SHP77 (cell line): ENCODE measurements around the gene CRELD2.

Experiments used
- DNase-seq, 2 experiments: peaks; one replicate each; lab custom pipeline; 2025; lab: John Stamatoyannopoulos, UW

Gene CRELD2

DNA sequence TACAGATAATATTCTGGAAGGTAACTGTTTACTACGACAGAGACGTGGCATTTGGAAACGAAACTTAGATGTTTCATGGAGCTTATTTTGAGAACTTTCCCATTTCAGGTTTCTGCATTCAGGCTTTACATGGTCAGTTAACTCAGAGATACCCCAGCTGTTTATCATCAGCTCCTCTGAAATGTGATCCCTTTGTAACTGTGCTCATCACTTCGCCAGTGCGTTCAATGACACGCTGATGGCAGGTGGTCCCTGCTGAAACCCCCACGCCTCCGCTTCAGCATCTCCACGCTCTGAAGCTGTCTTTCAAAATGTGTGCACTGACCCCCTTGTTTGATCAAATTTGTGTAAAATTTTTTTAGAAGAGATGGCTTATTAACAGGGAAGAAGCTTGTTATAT is 30.7 kb upstream of the CRELD2 start:
- DNase-seq, result no peak

GRCh38 chr22:49889071-49889470 is 29.4 kb upstream of the CRELD2 start:
- DNase-seq, result no peak

- DNase-seq, result no peak
These were observed 26.1 kb upstream of the CRELD2 start for GRCh38 chr22:49892226-49892899.

- DNase-seq, result no peak
These were observed 25.4 kb upstream of the CRELD2 start for GRCh38 chr22:49893025-49893424.

DNA sequence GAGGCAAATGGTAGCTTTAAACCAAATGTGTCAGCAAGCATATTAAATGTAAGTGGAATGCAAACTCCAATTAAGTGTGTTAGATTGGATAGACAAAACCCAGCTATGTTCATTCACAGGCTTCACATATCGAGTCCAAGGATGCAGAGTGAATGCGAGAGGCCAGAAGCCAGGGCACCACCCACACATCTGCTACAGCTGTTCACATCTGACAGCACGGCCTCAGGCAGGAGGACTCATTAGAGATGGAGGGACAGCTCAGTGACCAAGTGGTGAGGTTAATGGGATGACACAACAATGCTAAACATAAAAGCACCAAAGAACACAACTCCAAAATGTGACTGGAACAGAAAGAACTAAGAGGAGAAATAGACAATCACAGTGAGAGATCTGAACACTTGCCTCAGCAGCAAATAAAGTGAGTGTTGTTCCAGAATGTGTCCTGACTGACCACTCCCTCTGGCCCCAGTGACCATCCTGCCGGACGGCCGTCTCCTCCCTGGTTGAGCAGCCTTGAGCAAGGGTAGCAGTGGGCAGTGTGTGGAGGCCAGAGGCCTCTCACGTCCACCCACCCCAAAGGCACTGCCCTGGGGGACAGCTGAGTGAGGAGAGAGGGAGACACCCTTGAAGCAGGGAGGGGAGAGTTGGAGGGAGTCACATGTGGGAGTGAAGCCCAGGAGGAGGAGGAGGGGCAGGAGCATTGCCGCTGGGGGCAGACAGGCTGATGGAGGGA is 23.9 kb upstream of the CRELD2 start:
- DNase-seq, result no peak

DNA sequence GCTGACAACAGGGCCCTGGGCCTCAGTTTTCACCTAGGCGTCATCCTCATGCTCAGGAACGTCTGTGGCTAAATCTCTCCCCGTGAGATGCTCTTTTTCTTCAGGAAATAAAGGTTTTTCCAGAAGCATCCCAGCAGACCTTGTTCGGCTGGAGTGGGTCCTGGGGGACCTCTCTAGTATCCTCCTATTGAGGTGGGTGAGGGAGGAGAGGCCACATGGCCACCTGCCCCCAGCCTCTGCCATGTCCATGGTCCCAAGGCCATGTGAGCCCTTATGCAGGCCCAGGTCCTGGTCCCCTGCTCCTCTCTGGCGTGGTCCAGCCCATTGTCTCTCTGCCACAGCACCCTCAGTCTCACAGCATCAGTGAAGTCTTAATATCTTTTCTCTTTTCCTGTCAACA is 22.2 kb upstream of the CRELD2 start:
- DNase-seq, result no peak

DNA sequence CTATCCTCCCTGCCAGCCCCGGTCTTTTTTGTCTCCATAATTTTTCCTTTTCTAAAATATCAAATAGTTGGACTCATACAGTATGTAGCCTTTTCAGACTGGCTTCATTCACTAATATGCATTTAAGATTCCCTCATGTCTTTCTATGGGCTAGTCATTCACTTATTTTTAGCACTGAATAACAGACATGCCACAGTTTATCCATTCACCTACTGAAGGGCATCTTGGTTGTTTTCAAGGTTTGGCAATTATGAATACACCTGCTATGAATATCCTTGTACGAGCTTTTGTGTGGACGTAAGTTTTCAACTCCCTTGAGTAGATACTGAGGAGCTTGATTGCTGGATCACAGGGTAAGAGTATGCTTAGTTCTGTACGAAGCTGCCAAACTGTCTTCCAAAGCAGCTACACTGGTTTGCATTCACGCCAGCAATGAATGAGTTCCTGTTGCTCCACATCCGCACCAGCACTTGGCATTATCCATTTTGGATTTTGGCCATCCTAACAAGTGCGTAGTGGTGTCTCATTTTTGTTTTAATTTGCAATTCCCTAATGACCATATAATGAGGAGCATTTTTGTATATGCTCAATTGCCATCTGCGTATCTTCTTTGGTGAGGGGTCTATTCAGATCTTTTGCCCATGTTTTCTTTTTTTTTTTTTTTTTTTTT is 21.3 kb upstream of the CRELD2 start:
- DNase-seq, result no peak

- DNase-seq, result no peak
These were observed 18.9 kb upstream of the CRELD2 start for GRCh38 chr22:49899530-49899929.

DNA sequence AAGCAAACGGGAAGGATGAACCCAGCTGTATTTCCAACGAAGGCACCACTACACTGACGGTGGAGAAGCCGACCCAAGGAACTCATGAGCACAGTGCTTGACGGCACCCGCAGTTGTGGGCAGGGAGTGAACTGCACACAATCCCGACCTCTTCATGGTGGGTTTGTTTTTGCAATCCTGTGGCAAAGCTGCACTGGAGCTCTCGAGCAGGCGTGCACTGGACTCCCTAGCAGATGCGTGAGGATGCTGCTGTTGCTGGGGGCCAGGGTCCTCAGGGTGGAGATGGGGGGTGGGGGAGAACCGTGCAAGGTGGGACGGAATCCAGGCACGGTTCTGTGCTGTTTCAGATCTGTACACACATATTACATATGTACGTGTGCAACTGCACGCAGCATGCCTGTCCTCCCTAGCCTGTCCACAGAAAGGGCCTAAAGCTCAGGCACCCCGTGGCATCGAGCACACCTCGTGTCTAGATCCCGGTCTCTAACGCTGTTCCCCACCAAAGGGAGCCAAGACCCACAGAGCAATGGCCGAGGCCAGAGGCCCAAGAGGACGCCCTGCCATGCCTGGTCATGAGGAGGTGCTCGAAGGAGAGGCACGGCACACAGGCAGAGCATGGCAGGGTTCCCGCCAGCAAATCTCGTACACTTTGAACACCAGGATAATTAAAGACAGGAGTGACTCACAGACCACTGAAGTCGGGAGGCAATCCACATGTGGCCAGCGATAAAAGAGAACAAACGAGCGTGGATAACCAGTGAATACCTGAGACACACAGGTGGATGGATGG is 17.8 kb upstream of the CRELD2 start:
- no peak for DNase-seq

DNA sequence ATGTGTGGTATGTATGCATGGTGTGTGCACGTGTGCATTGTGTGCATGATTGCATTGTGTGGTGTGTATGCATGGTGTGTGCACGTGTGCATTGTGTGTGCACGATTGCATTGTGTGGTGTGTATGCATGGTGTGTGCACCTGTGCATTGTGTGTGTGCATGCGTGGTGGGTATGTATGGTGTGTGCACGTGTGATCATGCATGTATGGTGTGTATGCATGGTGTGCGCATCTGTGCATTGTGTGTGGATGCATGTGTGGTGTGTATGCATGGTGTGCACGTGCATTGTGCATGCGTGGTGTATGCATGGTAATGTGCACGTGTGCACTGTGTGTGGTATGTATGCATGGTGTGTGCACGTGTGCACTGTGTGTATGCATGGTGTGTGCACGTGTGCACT is 17.0 kb upstream of the CRELD2 start:
- no peak for DNase-seq

GRCh38 chr22:49903322-49904039 is 15.0 kb upstream of the CRELD2 start:
- peak; percentile 37 to 39 for DNase-seq

DNA sequence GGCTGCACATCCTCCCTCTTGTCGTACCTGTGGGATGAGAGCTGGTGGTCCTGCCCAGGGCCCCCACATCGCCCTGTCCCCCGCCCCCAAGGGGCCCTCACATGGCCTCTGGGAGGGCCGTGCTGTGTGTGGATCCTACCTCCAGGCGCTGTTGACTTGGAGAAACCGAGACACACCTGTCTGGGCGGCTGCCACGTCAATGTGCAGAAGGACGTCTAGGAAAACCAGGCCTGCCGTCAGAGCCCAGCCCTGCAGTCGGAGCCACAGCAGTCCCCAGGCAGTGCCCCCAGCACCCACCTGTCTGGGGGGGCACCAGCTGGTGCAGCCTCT is 14.4 kb upstream of the CRELD2 start:
- DNase-seq, result no peak

DNA sequence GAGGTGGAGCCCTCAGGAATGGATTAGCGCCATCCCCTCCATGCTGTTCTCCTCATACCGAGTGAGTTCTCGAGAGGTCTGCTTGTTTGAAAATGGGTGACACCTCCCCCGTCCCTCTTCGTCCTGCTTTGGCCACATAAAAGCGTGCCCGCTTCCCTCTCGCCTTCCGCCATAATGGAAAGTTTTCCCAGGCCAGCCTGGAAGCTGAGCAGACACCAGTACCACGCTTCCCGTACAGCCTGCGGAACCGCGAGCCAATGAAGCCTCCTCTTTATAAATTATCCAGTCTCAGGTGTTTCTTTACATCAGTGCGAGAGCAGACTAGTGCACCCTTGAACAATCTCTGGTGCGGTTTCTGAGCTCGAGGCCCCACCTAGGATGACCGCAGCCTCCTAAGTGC is 13.0 kb upstream of the CRELD2 start:
- DNase-seq, result no peak

- DNase-seq, result no peak
These were observed 12.2 kb upstream of the CRELD2 start for GRCh38 chr22:49906071-49906798.

GRCh38 chr22:49906799-49907290 is 11.6 kb upstream of the CRELD2 start:
- DNase-seq, result no peak

- no peak for DNase-seq
These were observed 10.6 kb upstream of the CRELD2 start for GRCh38 chr22:49907807-49908206.

DNA sequence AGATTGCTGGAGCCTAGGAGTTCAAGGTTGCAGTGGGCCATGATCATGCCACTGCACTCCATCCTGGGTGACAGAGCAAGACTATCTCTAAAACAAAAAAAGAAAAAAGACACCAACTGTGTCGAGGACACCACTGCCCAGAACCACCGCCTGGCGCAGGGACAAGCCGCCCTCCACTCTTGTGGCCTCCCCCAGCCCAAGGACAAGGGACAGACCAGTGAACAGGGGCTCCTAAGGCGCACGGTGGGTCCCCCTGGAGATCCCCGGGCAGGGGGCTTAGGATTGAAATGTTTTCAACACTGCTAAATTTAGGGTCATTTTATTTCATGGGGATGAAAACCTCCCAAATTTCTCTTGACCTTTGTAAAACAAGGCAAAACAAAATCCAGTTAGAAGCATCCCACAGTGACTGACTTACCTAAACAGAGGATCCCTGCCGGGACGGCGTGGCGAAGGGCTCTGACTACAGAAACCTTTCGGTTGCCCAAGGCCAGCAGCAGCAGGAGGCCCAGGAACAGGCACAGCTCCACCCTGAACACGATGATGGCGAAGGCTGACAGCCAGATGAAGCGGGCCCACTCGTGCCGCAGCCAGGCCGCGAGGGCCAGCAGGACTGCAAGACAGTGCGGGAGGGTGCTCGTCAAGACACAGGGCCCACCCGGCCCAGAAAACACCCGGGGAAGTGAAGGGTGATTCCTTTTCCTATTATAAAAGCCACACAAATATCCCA is 8.8 kb upstream of the CRELD2 start:
- DNase-seq, result no peak

DNA sequence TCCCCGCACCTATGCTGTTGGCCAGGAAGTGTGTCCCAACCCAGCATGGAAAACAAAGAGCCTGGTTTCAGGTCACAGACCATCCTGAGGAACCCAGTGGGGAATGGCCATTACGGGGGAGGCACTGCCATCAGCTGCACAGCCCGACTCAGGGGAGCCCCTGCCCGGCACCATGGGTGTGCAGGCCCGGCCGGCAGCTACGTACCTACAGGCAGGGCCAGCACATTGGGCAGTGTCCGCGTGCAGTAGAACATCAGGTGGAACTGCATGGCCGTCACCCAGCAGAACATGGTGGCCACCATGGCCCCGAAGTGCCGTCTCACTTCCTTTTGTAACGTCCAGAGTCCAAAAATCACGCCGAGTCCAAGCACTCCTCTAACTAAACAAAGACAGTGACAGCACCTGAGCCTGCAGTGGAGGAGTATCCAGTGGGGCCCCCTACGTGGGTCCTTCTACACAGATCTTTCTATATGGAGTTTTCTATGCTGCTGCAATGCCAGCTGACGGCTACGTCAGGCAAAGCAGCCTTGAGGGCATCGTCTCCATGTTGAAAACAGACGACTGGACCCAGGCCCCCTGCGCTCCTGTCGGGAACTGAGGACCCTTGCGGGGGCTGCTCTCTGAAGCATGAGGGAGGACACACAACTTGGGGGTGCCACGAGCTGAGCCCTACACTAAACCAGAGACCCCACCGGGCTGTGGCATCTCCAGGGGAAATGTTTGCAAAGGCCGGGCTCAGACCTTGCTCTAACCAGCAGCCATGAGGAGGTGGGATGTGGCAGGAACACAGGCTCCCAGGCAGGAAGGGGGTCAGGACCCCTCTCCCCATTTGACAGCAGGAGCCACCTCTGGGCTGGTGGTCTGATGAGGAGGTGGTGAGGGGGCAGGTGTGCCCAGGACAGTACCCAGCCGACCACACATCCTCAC is 7.9 kb upstream of the CRELD2 start:
- no peak for DNase-seq
